ENCODE data around the gene GNAZ. TPM values are rescaled to one million over a fixed set of nuclear protein-coding genes. Genes with fewer than 3 reads are reported as not detected.

Gene GNAZ
- total RNA-seq, 1 donor from 2014 or later, result 2.9 TPM

DNA sequence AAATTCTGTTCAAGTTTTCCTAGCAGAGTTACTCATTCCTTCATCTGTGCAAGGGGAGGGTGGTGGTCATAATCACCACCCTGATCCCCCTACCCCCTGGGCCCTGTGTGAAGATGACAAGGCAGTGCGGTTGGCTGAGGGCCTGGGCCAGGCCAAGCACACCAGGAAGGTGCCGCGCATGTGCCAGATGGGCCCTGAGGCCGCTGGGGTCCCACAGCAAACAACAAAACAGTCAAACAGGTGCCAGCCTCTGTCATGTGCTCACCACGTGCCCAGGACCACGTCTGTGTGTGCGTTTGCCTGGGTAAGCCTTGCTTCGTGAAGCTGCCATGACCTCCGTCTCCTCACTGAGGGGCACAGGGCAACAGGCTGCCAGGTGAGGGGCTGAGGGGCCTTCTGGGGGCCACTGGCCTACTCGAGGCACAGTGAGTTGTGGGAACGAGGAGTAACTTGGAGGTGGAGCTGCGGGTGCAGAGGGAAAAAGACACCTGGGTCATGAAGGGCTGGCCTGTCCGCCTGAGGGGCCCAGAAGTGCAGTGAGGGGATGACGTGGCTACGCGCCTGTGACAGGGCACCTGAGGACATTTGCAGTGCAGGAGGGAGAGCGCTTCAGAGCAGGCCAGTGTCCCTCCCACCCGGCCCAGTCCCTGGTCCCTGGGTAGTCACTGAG is 45.6 kb downstream of the GNAZ start:
- TF ChIP-seq, protein P1, sequence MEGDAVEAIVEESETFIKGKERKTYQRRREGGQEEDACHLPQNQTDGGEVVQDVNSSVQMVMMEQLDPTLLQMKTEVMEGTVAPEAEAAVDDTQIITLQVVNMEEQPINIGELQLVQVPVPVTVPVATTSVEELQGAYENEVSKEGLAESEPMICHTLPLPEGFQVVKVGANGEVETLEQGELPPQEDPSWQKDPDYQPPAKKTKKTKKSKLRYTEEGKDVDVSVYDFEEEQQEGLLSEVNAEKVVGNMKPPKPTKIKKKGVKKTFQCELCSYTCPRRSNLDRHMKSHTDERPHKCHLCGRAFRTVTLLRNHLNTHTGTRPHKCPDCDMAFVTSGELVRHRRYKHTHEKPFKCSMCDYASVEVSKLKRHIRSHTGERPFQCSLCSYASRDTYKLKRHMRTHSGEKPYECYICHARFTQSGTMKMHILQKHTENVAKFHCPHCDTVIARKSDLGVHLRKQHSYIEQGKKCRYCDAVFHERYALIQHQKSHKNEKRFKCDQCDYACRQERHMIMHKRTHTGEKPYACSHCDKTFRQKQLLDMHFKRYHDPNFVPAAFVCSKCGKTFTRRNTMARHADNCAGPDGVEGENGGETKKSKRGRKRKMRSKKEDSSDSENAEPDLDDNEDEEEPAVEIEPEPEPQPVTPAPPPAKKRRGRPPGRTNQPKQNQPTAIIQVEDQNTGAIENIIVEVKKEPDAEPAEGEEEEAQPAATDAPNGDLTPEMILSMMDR (IDR thresholded peaks at IDR 0.05; ENCODE audit: borderline replicate concordance), result no peak
- no peak for DNase-seq
- Histone ChIP-seq H3K9me3 (replicated peaks) (no peaks in the 10 kb centered on the region), H3K27me3 (ENCODE audit: low read depth) (no peaks in the 10 kb centered on the region), H3K4me3 (no peak overlapping the region), H3K36me3 (no peaks in the 10 kb centered on the region), H3K27ac (replicated peaks) (no peak overlapping the region), H3K4me1 (peaks cover 19% of the 10 kb centered on the region)
- intact Hi-C loops (cut with micrococcal nuclease), result no loop called here

DNA sequence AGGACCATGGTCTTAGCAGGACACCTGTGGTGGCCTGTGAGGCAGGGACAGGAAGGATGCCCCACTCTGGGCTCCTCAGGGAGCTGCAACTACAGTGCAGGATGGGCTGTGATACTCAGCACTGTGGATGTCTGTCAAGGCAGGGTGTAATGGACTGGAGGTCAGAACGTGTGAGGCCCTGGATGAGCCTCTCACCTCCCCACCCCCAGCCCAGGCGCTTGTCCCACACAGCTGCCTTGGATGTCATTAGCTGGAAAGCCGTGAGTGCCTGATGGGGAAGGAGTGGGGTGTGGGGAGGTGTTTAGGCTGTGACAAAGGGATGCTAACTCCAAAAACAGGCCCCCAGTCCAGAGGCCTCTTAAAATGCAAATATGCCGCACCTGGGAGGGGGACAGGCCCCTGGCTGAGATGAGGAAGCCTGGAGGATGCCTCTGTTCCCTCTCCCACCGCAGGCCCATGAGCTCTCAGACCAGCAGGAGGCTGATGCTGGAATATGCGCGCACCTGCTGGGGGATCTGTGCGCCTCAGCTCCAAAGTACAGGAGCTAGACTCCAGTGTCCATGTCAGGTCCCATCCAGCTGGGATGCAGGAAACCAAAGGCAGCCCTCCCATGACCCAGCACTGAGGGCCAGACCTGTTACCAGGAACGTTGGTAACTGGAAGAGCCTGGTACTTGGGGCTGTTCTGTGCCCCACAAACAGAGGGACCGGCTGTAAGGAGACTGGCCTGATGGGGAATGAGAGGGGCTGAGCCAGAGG is 46.4 kb downstream of the GNAZ start:
- intact Hi-C loops (cut with micrococcal nuclease), result no loop called here

DNA sequence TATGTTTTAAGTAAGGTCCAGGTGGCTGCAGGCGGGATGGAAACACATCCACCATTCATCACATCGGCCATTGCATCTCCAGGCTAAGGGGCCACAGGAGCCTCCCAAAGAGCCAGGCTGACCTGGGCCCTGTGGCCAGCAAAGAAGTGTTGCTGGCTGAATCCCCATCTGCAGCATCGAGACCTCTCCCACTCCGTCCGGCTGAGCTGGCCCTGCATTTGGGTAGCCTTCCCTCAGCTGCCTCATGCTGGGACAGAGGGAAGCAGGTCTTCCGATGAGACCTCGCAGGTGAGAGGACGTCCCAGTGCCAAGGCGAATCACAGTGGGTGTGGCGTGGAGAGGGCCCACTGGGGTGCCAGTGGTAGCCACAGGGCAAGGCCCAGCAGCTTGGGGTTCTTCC is 47.0 kb downstream of the GNAZ start:
- TF ChIP-seq, protein P1 (IDR thresholded peaks at IDR 0.05; ENCODE audit: borderline replicate concordance), result no peak
- DNase-seq, result no peak
- intact Hi-C loops (cut with micrococcal nuclease), result no loop called here
- Histone ChIP-seq H3K27me3 (ENCODE audit: low read depth) (no peaks in the 10 kb centered on the region), H3K9me3 (replicated peaks) (no peaks in the 10 kb centered on the region), H3K4me1 (peaks cover 19% of the 10 kb centered on the region), H3K4me3 (no peak overlapping the region), H3K27ac (replicated peaks) (no peak overlapping the region), H3K36me3 (no peaks in the 10 kb centered on the region)

More for the DNA sequence above, 46.4 kb downstream of the GNAZ start:
- no peaks in the 10 kb centered on the region for H3K27me3 ChIP-seq (ENCODE audit: low read depth)
- H3K4me3 ChIP-seq, result no peak overlapping the region
- no peak for DNase-seq
- H3K4me1 ChIP-seq, result peaks cover 19% of the 10 kb centered on the region
- H3K27ac ChIP-seq (replicated peaks), result no peak overlapping the region
- H3K36me3 ChIP-seq, result no peaks in the 10 kb centered on the region
- no peaks in the 10 kb centered on the region for H3K9me3 ChIP-seq (replicated peaks)
- TF ChIP-seq, protein P1 (IDR thresholded peaks at IDR 0.05; ENCODE audit: borderline replicate concordance), result no peak

DNA sequence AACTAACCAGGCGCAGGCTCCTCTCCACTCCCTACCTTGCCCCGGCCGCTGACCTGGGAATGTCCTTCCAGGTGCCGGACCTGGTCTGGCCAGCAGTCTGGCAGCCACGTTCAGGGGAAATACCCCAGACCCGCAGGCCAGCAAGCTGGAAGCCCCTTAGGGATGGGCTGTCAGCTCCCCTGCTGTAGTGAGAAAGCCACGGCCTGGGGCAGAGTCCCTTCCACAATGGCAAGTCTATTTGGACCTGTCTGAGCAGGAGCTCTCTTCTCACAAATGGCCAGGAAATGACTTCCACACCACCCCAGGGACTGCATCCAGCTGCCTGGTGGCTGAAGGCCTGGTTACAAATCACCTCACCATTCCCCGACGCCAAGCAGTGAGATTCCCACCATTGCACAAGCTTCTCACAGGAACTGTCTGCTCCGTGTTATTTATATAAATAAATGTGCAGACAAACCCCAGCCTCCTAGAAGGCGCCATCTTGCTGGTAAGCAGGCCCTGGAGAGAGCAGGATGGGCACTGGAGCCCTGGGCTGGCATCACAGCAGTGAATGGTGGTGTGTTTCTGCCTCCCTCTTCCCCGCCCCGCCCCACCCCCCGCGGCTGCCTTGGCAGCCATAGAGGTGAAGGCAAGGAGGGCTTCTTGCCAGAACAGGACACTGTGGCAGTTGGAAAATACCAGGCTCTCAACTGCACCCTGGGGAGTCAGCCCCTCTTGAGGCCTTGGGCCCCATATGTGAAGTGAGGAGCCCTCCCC is 47.8 kb downstream of the GNAZ start:
- no peaks in the 10 kb centered on the region for H3K9me3 ChIP-seq (replicated peaks)
- no peak overlapping the region for H3K27ac ChIP-seq (replicated peaks)
- DNase-seq, result no peak
- H3K4me1 ChIP-seq, result peaks cover 14% of the 10 kb centered on the region
- no peaks in the 10 kb centered on the region for H3K27me3 ChIP-seq (ENCODE audit: low read depth)
- H3K36me3 ChIP-seq, result no peaks in the 10 kb centered on the region
- no peak overlapping the region for H3K4me3 ChIP-seq
- TF ChIP-seq, protein P1 (IDR thresholded peaks at IDR 0.05; ENCODE audit: borderline replicate concordance), result no peak
- intact Hi-C loops (cut with micrococcal nuclease), result no loop called here

DNA sequence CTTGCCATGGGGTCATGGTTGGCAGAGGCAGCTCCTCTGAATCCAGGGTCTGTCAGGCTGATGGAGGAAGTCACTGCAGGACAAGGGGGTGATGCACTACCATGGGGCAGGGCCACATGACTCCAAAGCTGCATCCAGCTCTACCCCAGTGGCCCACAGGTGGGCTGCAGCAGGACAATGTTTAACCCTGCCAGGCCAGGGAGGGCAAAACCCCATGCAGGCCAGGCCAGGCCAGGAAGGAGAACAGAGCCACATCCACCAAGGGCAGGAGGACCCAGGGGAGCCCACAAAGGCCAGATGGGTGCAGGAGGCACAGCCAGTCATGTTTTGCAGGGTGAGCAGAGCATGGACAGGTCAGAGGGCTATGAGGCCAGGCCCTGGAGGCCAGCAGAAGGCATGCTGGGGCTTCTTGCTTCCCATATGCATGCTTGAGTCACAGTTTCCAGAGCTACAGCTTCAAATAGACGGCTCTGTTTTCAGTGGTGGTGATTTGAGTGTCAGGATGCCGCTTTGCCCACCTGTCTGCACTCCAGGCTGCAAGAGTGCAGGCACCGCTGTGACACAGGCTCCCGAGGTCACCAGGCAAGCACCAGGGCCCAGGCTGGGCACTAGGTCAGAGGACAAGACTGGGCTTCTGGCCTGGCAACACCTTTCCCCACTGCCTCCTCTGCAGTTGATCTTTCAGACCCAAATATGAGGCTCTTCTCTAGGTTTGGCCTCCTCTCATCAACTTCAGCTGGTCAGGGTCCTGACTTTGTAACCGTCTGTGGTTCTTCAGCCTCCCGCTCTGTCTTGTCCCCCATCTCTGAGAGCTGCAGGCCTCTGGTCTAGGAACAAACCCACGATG is 48.6 kb downstream of the GNAZ start:
- TF ChIP-seq, protein P1 (IDR thresholded peaks at IDR 0.05; ENCODE audit: borderline replicate concordance), result no peak
- Histone ChIP-seq H3K4me3 (no peak overlapping the region), H3K27ac (replicated peaks) (no peak overlapping the region), H3K9me3 (replicated peaks) (no peaks in the 10 kb centered on the region), H3K4me1 (peaks cover 6% of the 10 kb centered on the region), H3K36me3 (no peaks in the 10 kb centered on the region), H3K27me3 (ENCODE audit: low read depth) (no peaks in the 10 kb centered on the region)
- DNase-seq, result no peak
- intact Hi-C loops (cut with micrococcal nuclease), result no loop called here
